Measurements from ENCODE around the gene FBXL3. TPM values are rescaled to one million over a fixed set of nuclear protein-coding genes. Genes with fewer than 3 reads are reported as not detected.

Gene FBXL3
- total and polyA plus RNA-seq, 2 of the 4 experiments (the other 2 are of a cell fraction), result 15.3 to 43.6 TPM

- Histone ChIP-seq H2AK9ac (replicated peaks; ENCODE audit: low read depth, low read length, poor library complexity) (no peak overlapping the region), H4K5ac (ENCODE audit: low read depth, low read length) (no peak overlapping the region), H3K79me1 (ENCODE audit: low read depth in 1 of 2, low read length in 2 of 2) (no peaks in the 10 kb centered on the region), H3K4ac (ENCODE audit: low read depth, low read length) (no peak overlapping the region), H3K56ac (ENCODE audit: extremely low read depth, insufficient read depth, low read length) (no peak overlapping the region), H3K27ac (ENCODE audit: insufficient read depth, low read length) (no peak overlapping the region), H3K9me3 (ENCODE audit: control insufficient read depth, insufficient read depth, low read length) (no peaks in the 10 kb centered on the region), H2BK15ac (ENCODE audit: low read depth, low read length) (no peak overlapping the region), H3K14ac (replicated peaks; ENCODE audit: low read depth, low read length) (no peak overlapping the region), H4K91ac (ENCODE audit: insufficient read depth, low read depth, low read length) (no peak overlapping the region), H3K27me3 (ENCODE audit: control insufficient read depth, insufficient read depth, low read length) (no peaks in the 10 kb centered on the region), H2BK5ac (ENCODE audit: low read depth, low read length, poor library complexity, severe bottlenecking) (no peak overlapping the region), H4K20me1 (ENCODE audit: insufficient read depth, low read length) (no peaks in the 10 kb centered on the region), H3K23ac (ENCODE audit: low read depth, low read length) (no peak overlapping the region), H2BK20ac (ENCODE audit: low read depth, low read length) (no peak overlapping the region), H3K4me1 (ENCODE audit: control insufficient read depth, insufficient read depth, low read length) (no peaks in the 10 kb centered on the region), H2AK5ac (ENCODE audit: low read depth, low read length) (no peak overlapping the region), H3K9me1 (ENCODE audit: insufficient read depth, low read length) (peaks cover 4% of the 10 kb centered on the region; the same call in 1 of the 2 replicates), H2BK120ac (ENCODE audit: low read depth, low read length) (no peak overlapping the region), H3K4me2 (ENCODE audit: low read depth, low read length) (no peak overlapping the region), H3K18ac (ENCODE audit: low read depth, low read length) (no peak overlapping the region), H2AFZ (replicated peaks; ENCODE audit: low read length, poor library complexity) (no peak overlapping the region), H3K36me3 (ENCODE audit: control insufficient read depth, insufficient read depth, low read length) (peaks cover 30% of the 10 kb centered on the region), H3K4me3 (ENCODE audit: insufficient read depth, low read depth, low read length) (no peak overlapping the region), H4K8ac (ENCODE audit: low read depth in 2 of 2, low read length in 2 of 2) (no peak overlapping the region), H3K9ac (ENCODE audit: low read depth, low read length) (no peak overlapping the region)
- intact Hi-C loops (cut with micrococcal nuclease), result no loop called here
- POLR2A ChIA-PET (ENCODE audit: unreplicated experiment), result no interaction called here
- BruUV-seq (replicated peaks), result no TSS peak
- no peak for DNase-seq
- CTCF ChIA-PET, result no interaction called here
- in situ Hi-C loops (cut with MboI; ENCODE audit: low sequenced_read_pairs), result no loop called here
- TF ChIP-seq RCOR1 (IDR thresholded peaks at IDR 0.05; ENCODE audit: insufficient replicate concordance, low read length) (no peak), RAD21 (IDR thresholded peaks at IDR 0.05; ENCODE audit: low read length) (no peak), CHD1 (IDR thresholded peaks at IDR 0.05; ENCODE audit: low read depth, low read length) (no peak), USF2 (IDR thresholded peaks at IDR 0.05; ENCODE audit: low read depth, low read length) (no peak), RFX5 (IDR thresholded peaks at IDR 0.05; ENCODE audit: low read depth, low read length) (no peak), MXI1 (IDR thresholded peaks at IDR 0.05; ENCODE audit: borderline replicate concordance, low read depth, low read length) (no peak)
- no peak for ATAC-seq (ENCODE audit: low read depth)
- dilution Hi-C loops (cut with HindIII; ENCODE audit: low sequenced_read_pairs, unreplicated experiment), result no loop called here
- 93% methylated on average over 3 of the region's 4 CpGs; no CpG with 5 or more reads in 1 of the 2 experiments for WGBS, 2 experiments (ENCODE audit: extremely low coverage in 2 of 2, insufficient read length in 1 of 2)
Measured at GRCh38 chr13:77053192-77053591, 26.2 kb upstream of the FBXL3 start.
